Mesendoderm (in vitro differentiated cells): Measurements from ENCODE around the gene CGNL1.
A peak's percentile ranks its signal among the peaks of the same experiment; 100 is the strongest.

Experiments
- DNase-seq: peaks from one replicate; pipeline ENCODE4 v3.0.0; 2013
- H2AK5ac ChIP-seq: 2 replicates; pipeline ENCODE4 v1.6.1; 2013; ENCODE audit warnings: low read length, inconsistent platforms
- H2BK120ac ChIP-seq: 2 replicates; pipeline ENCODE4 v1.6.1; 2013; ENCODE audit warnings: low read depth, mild to moderate bottlenecking, low read length, moderate library complexity, mixed read lengths
- H2BK15ac ChIP-seq: replicated peaks from 2 replicates; pipeline ENCODE4 v1.6.1; 2013; ENCODE audit warnings: low read depth, mild to moderate bottlenecking, moderate library complexity
- H2BK5ac ChIP-seq: 2 replicates; pipeline ENCODE4 v1.6.1; 2013; ENCODE audit warnings: low read length, inconsistent platforms
- H3K18ac ChIP-seq: 2 replicates; pipeline ENCODE4 v1.6.1; 2013; ENCODE audit warnings: mild to moderate bottlenecking, low read length, mixed read lengths
- H3K23ac ChIP-seq: one replicate; pipeline ENCODE4 v1.6.1; 2013; ENCODE audit warnings: low read length
- H3K27ac ChIP-seq: 2 replicates; pipeline ENCODE4 v1.5.1; 2013; ENCODE audit warnings: low read depth, mild to moderate bottlenecking, inconsistent platforms, low read length, moderate library complexity
- H3K27me3 ChIP-seq: 2 replicates; pipeline ENCODE4 v1.6.1; 2013; ENCODE audit warnings: low read length, control low read depth, mild to moderate bottlenecking, inconsistent platforms; ENCODE audit not compliant: insufficient read depth, poor library complexity
- H3K36me3 ChIP-seq: 2 replicates; pipeline ENCODE4 v1.6.1; 2013; ENCODE audit warnings: low read length, inconsistent platforms; ENCODE audit not compliant: control insufficient read depth, insufficient read depth
- H3K4ac ChIP-seq: one replicate; pipeline ENCODE4 v1.6.1; 2013; ENCODE audit warnings: low read depth, mild to moderate bottlenecking, low read length, moderate library complexity
- H3K4me1 ChIP-seq: 2 replicates; pipeline ENCODE4 v1.6.1; 2013; ENCODE audit warnings: low read depth, low read length, inconsistent platforms; ENCODE audit not compliant: control insufficient read depth
- H3K4me2 ChIP-seq: 2 replicates; pipeline ENCODE4 v1.6.1; 2013; ENCODE audit warnings: low read length
- H3K4me3 ChIP-seq: 2 replicates; pipeline ENCODE4 v1.5.1; 2013; ENCODE audit warnings: mild to moderate bottlenecking, low read length
- H3K56ac ChIP-seq: one replicate; pipeline ENCODE4 v1.6.1; 2013; ENCODE audit warnings: low read length
- H3K79me1 ChIP-seq: 2 replicates; pipeline ENCODE4 v1.6.1; 2013; ENCODE audit warnings: low read length, inconsistent platforms
- H3K79me2 ChIP-seq: 2 replicates; pipeline ENCODE4 v1.6.1; 2013; ENCODE audit warnings: mild to moderate bottlenecking, low read length; ENCODE audit not compliant: control insufficient read depth, insufficient read depth
- H3K9ac ChIP-seq: 2 replicates; pipeline ENCODE4 v1.6.1; 2013; ENCODE audit warnings: low read length, inconsistent platforms
- H4K5ac ChIP-seq: one replicate; pipeline ENCODE4 v1.6.1; 2013; ENCODE audit warnings: low read length
- H4K8ac ChIP-seq: one replicate; pipeline ENCODE4 v1.6.1; 2013; ENCODE audit warnings: low read depth, mild to moderate bottlenecking, control low read depth, low read length, moderate library complexity
- WGBS: extraction: QIAGEN DNeasy Blood & Tissue Kit; methylation state at CpG from one replicate; pipeline ENCODE4 v1.1.7; 2013; ENCODE audit warnings: low lambda C conversion rate, missing lambda C conversion rate; ENCODE audit not compliant: insufficient coverage; ENCODE audit errors: extremely low coverage; 5-methylcytosine and 5-hydroxymethylcytosine counted together

Gene CGNL1

GRCh38 chr15:57364282-57365007 is 11.9 kb upstream of the CGNL1 start:
- H4K5ac ChIP-seq, result no peak overlapping the region
- H4K8ac ChIP-seq, result no peak overlapping the region
- H3K56ac ChIP-seq, result peak overlapping the region; percentile 78
- H2BK120ac ChIP-seq, result no peak overlapping the region
- H3K79me2 ChIP-seq, result no peaks in the 10 kb centered on the region
- H3K23ac ChIP-seq, result no peak overlapping the region
- H3K4me3 ChIP-seq, result no peak overlapping the region
- no peak overlapping the region for H2AK5ac ChIP-seq
- peak overlapping the region; percentile 29 for H3K9ac ChIP-seq
- H3K27me3 ChIP-seq, result no peaks in the 10 kb centered on the region
- H3K27ac ChIP-seq, result no peak overlapping the region
- H3K4me2 ChIP-seq, result no peak overlapping the region
- H3K18ac ChIP-seq, result peak overlapping the region; percentile 24
- no peaks in the 10 kb centered on the region for H3K79me1 ChIP-seq
- H3K4me1 ChIP-seq, result peaks cover 2% of the 10 kb centered on the region
- H3K36me3 ChIP-seq, result no peaks in the 10 kb centered on the region
- peak; percentile 87 for DNase-seq
- no peak overlapping the region for H2BK15ac ChIP-seq
- no peak overlapping the region for H3K4ac ChIP-seq
- peak overlapping the region; percentile 43 for H2BK5ac ChIP-seq
- no CpG with 5 or more reads among the region's 9 CpGs for WGBS

- no peak overlapping the region for H4K8ac ChIP-seq
These were observed 8.7 kb upstream of the CGNL1 start for GRCh38 chr15:57367556-57367955.

GRCh38 chr15:57370929-57371328 is 5.4 kb upstream of the CGNL1 start:
- no peak overlapping the region for H3K56ac ChIP-seq
- H3K36me3 ChIP-seq, result no peaks in the 10 kb centered on the region
- no peak overlapping the region for H4K5ac ChIP-seq
- H2BK120ac ChIP-seq, result no peak overlapping the region
- no peak overlapping the region for H2AK5ac ChIP-seq
- no peak overlapping the region for H3K4ac ChIP-seq
- H3K27me3 ChIP-seq, result no peaks in the 10 kb centered on the region
- peaks cover 5% of the 10 kb centered on the region for H3K4me1 ChIP-seq
- no peak overlapping the region for H3K23ac ChIP-seq
- no CpG with 5 or more reads among the region's 1 CpG for WGBS
- no peak overlapping the region for H3K18ac ChIP-seq
- H2BK5ac ChIP-seq, result no peak overlapping the region
- no peak for DNase-seq
- H3K79me2 ChIP-seq, result no peaks in the 10 kb centered on the region
- no peak overlapping the region for H2BK15ac ChIP-seq
- no peak overlapping the region for H4K8ac ChIP-seq
- no peak overlapping the region for H3K27ac ChIP-seq
- no peak overlapping the region for H3K4me2 ChIP-seq
- H3K9ac ChIP-seq, result no peak overlapping the region
- no peak overlapping the region for H3K4me3 ChIP-seq
- no peaks in the 10 kb centered on the region for H3K79me1 ChIP-seq

More at GRCh38 chr15:57367556-57367955, 8.7 kb upstream of the CGNL1 start:
- no peak overlapping the region for H3K23ac ChIP-seq
- H2AK5ac ChIP-seq, result no peak overlapping the region
- no peak overlapping the region for H3K4me2 ChIP-seq
- H3K36me3 ChIP-seq, result no peaks in the 10 kb centered on the region
- H2BK120ac ChIP-seq, result no peak overlapping the region
- H3K27ac ChIP-seq, result no peak overlapping the region
- no CpG with 5 or more reads among the region's 4 CpGs for WGBS
- H3K9ac ChIP-seq, result no peak overlapping the region
- no peak overlapping the region for H2BK15ac ChIP-seq
- no peak overlapping the region for H3K18ac ChIP-seq
- no peaks in the 10 kb centered on the region for H3K27me3 ChIP-seq
- no peak overlapping the region for H3K4me3 ChIP-seq
- DNase-seq, result no peak
- H2BK5ac ChIP-seq, result no peak overlapping the region
- no peak overlapping the region for H4K5ac ChIP-seq
- peaks cover 5% of the 10 kb centered on the region for H3K4me1 ChIP-seq
- no peaks in the 10 kb centered on the region for H3K79me2 ChIP-seq
- H3K56ac ChIP-seq, result no peak overlapping the region
- H3K79me1 ChIP-seq, result no peaks in the 10 kb centered on the region
- H3K4ac ChIP-seq, result no peak overlapping the region

- H3K23ac ChIP-seq, result no peak overlapping the region
- H4K8ac ChIP-seq, result no peak overlapping the region
- H3K36me3 ChIP-seq, result no peaks in the 10 kb centered on the region
- no peak for DNase-seq
- H2AK5ac ChIP-seq, result peak overlapping the region; percentile 76
- H3K4ac ChIP-seq, result no peak overlapping the region
- no peak overlapping the region for H2BK5ac ChIP-seq
- H4K5ac ChIP-seq, result no peak overlapping the region
- no peak overlapping the region for H2BK120ac ChIP-seq
- H3K27me3 ChIP-seq, result no peaks in the 10 kb centered on the region
- no peak overlapping the region for H3K27ac ChIP-seq
- H3K56ac ChIP-seq, result peak overlapping the region; percentile 31
- H3K18ac ChIP-seq, result no peak overlapping the region
- no peaks in the 10 kb centered on the region for H3K79me1 ChIP-seq
- H3K9ac ChIP-seq, result no peak overlapping the region
- H3K4me1 ChIP-seq, result peaks cover 5% of the 10 kb centered on the region
- no peaks in the 10 kb centered on the region for H3K79me2 ChIP-seq
- no peak overlapping the region for H3K4me3 ChIP-seq
- WGBS, result no CpG with 5 or more reads among the region's 4 CpGs
- H3K4me2 ChIP-seq, result no peak overlapping the region
- no peak overlapping the region for H2BK15ac ChIP-seq
These were observed 2.9 kb upstream of the CGNL1 start for GRCh38 chr15:57373251-57373881.

DNA sequence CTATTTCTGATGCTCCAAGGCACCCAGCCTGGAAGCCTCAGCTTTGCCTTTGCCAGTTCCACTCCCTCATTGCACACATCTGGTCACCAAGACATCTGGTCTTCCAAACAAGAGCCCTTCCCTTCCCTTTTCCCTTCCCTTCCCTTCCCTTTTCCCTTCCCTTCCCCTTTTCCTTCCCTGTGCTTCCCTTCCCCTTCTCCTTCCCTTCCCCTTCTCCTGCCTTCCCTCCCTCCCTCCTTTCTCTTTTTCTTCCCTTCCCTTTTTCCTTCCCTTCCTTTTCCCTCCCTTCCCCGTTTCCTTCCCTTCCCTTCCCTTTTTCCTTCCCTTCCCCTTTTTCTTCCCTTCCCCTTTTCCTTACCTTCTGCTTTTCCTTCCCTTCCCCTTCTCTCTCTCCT is 2.4 kb upstream of the CGNL1 start:
- Histone ChIP-seq H3K27me3 (no peaks in the 10 kb centered on the region), H3K56ac (peak overlapping the region; percentile 43), H2BK5ac (no peak overlapping the region), H3K79me1 (peaks cover 2% of the 10 kb centered on the region), H3K4me3 (no peak overlapping the region), H3K27ac (no peak overlapping the region), H3K9ac (no peak overlapping the region), H3K4me2 (no peak overlapping the region), H3K36me3 (no peaks in the 10 kb centered on the region), H3K4ac (no peak overlapping the region), H4K8ac (no peak overlapping the region), H4K5ac (no peak overlapping the region), H3K79me2 (no peaks in the 10 kb centered on the region), H2AK5ac (peak overlapping the region; percentile 72), H2BK120ac (no peak overlapping the region), H2BK15ac (no peak overlapping the region), H3K18ac (no peak overlapping the region), H3K23ac (no peak overlapping the region), H3K4me1 (peaks cover 7% of the 10 kb centered on the region)
- DNase-seq, result no peak
- no CpG with 5 or more reads among the region's 1 CpG for WGBS
